Bone marrow (tissue), 2 donors: ENCODE data around the gene ISG15.
A peak's percentile ranks its signal among the peaks of the same experiment; 100 is the strongest.
"Not testable (repeated sequence)": the region's sequence is repeated elsewhere in the genome, so short reads cannot be mapped to it uniquely, and the experiment has no call there.

Experiments
- DNase-seq, 2 donors: peaks; one replicate each; lab custom pipeline; 2025; lab: John Stamatoyannopoulos, UW

Gene ISG15

DNA sequence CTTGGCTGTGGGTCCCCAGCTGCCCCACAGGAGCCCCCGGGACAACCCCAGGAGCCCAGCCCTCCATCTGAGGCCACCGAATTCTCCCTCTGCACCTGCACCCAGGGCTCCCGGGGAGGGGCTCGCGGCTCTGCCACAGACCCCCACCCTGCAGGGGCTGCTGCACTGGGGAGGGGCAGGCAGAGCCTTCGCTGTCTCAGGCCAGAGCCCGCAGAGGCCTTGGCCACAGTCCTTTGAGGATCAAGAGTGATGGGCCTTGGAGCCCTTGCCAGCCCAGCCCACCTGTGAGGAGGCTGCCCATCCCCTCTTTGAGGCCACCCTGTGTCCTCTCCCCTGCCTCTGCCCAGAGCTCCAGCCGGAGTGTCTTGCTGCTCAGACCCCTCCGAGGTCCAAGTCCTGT, 37.9 kb upstream of the ISG15 start:
- no peak for DNase-seq

DNA sequence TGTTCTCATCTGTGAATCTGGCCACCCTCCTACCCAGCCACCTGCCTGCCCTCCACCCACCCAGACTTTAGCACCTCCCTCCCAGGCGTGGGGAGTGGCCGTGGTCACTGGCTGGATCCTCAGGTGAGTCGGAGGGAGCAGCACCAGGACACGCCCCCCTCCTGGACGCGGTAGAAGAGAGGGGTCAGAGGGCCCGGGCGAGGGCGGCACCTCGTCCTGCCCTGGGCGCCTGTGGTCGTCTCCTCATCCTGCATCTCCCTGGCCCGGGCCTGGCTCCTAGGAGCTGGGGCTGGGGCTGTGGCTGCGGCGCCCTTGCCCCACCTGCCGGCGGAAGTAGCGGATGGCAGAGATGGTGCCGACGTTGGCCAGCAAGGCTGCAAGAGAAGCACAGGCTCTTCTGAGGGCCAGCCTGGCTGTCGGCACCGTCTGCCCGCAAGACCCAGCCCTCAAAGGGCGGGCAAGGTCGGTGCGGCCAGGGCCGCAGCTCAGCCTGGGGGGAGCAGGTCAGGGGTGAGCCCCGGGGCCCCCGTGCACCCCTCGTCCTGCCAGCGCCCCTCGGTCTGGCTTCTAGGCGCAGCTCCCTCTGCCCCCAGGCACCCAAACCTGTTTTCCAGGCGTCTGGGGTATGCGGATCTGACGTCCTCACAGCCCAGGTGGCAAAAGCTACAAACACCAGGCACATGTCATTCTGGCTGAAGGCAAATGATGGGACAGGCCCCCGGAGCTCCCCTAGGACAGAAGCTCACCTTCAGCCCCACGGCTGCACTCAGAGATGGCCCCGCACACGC, 37.2 kb upstream of the ISG15 start:
- DNase-seq = peak; percentile 10 to 45

DNA sequence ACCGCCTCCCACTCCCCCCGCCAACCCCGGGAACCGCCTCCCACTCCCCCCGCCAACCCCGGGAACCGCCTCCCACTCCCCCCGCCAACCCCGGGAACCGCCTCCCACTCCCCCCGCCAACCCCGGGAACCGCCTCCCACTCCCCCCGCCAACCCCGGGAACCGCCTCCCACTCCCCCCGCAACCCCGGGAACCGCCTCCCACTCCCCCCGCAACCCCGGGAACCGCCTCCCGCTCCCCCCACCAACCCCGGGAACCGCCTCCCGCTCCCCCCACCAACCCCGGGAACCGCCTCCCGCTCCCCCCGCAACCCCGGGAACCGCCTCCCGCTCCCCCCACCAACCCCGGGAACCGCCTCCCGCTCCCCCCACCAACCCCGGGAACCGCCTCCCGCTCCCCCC, 36.5 kb upstream of the ISG15 start:
- DNase-seq = not testable (repeated sequence)

DNA sequence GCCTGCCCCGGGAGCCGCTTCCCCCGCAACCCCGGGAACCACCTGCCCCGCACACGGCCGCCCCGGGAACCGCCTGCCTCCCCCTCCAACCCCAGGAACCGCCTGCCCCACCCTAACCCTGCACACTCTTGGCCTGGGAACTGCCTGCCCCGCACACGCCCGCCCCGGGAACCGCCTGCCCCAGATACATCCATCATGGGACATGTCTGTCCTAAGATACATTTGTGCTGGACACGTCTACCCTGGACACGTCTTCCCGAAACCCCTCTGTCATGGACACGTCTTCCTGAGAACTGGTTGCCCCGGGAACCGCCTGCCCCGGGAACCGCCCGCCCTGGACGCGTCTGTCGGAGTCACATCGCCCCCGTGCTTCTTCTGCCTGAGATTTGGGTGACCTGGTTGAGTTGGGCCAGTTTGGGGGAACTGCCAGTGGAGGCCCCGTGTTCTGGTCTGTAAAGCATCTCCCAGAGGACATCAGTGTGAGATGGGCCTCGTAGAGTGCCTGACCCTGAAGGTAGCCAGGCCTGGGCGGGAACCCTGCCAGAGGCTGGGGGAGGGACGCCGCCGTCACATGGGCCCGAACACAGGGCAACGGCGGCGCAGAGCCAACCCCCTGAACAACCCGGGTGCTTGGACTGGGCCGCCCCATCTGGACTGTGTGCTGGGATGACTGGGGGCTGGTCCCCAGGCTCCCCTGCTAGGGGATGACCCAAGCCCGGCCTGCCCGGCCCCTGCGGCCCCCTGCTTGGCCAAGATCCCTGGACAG, 35.0 kb upstream of the ISG15 start:
- no peak for DNase-seq

DNA sequence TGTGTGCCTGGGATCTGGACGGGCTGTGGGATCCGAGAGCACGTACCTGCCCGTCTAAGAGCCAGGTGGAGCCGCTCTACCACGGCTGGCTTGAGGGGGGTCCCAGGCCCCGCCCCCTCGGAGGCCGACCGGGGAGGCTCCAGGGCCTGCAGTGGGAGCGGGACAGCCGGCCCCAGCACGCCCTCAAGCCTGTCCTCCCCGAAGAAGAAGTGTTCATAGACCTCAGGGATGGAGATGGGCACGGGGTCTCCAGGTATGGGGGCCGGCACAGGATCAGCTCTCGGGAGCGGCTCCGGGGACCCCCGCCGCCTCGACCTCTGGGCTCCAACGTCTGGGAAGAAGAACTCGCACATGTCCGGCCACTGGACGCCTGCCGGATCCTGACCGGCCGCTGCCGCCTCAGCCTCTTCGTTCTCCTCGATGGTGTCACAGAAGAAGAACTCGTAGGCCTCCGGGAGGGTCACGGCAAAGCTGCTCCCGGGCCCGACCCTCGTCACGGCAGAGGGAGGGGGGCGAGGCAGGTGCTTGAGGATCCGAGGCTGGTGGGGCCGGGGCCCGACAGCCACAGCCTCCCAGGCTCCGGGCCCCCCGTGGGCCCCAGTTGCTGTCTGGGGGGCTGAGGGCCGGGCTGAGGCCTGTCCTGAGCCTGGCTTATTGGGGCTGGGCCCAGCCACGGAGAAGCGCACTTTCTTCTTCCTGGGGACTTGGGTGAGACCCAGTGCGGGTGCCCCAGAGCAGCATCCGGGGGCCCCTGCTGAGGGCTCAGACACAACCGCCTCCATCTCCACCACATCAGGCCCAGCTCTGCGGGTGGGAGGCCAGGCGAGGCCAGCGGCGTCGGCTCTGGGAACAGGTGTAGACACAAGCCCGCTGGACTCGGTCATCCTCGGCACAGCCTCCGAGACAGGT, 34.2 kb upstream of the ISG15 start:
- no peak for DNase-seq

DNA sequence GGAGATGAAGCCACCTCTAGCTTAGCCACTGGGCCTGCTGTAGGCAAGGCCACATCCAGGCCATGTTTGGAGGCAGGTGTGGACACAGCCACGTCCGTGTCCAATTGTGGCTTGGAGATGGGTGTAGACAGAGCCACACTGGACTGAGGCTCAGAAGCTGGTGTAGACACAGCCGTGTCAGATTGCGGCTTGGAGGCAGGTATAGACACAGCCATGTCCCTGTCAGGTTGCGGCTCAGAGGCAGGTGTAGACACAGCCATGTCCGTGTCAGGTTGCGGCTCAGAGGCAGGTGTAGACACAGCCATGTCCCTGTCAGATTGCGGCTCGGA, 33.6 kb upstream of the ISG15 start:
- no peak for DNase-seq

DNA sequence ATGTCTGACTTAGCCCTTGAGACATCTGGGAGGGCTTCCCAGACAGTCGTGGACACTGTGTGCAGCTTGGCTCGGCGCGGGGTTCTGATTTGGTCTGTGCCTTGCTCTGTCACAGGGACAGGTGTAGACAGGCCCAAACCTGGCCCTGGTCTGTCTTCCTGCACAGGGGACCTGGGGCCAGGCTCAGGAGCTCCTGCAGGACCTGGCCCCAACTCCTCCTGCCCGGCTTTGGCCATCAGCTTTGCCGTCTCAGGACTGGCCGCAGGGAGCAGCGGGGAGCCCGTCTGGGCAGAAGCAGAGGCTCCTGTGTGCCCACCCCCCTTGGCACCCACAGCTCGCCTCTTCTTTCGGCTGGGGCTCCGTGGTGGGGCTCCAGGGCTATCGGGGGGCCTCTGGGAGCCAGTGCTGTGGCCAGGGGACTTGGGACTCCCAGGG, 33.1 kb upstream of the ISG15 start:
- no peak for DNase-seq

DNA sequence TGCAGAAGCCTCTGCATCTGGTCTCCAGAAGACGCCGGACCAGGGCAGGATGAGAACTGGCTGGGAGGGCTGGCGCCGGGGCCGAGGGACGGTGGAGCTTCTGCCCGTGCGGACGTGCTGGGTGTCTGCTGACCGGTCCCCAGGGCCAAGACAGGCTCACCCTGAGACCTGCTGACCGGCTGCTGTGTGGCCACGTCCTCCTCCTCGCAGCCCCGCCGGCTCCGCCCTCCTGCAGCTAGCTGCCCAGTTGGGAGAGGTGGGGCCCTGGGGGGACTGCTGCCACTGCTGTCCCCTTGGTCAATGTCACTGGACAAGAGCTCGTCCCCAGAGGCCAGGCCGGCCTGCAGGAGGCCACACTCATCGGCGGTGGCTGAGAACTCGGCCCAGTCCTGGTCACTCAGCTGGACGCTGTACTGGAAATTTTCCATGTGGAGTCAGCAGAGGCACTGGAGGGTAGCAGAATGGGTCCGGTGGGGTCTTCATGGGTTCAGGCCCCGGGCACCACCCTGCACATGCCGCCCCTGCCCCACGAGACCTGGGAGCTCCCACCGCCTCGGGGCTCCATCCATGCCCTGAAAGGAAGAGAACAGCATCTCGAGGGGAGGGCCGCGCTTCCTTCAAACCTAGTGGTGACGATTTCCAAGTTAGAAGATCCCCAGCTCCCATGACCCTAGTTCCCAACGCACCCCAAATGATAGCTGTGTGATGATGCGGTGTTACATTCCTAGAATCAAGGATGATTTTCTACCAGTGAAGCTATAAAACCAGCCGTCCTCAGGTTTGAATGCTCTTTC, 32.5 kb upstream of the ISG15 start:
- no peak for DNase-seq

DNA sequence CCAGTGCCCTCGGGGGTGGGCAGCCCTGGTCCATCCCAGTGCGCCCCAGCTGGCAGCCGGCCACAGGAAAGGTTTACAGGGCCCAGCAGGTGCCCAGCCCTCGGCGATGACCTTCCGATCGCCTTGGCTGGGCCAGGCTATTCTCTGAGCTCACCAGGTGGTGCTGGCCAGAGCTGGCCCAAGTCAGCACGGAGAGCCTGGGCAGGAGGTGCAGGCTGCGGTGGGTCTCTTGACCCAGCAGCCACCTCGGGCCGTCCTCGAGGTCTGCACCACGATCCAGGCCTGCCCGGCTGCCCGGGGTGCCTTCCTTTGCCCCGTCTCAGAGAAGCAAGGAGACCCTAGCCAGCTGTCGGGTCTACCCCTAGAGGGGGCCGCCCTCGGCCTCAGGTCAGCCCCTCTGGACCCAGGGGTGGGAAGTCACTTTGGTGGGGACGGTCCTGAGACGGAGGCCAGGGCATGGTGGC, 31.8 kb upstream of the ISG15 start:
- no peak for DNase-seq

DNA sequence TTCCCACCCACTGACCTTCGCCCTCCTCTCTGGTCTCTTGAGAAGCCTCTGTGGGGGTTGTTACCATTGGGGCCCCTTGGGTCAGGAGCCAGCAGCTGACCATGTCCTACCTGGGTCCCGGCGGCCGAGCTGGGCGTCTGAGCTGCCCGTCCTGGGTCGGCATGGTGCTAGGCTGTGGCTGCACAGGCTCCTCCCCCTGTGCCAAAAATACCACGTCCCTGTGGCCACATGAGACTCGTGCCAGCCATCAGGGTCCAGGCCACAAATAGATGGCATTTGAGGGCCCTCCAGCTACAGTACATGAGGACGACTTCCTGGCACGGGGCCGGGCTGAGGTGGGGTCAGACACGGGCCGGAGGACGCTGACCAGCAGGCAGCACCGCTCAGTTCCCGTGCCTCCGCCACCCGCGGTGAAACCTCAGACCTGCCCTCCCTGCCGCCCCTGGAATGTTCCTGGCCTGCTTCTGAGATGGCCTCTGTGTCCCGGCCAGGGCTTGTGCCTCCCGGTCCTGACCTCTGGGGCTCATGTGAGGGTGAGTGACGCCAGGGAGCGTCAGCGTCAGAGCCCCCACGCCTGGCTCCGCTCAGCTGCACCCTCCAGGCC, 31.2 kb upstream of the ISG15 start, which contains the start of gene PERM1:
Gene PERM1, minus strand, starts transcription at position 139 of the 604 bp plus-strand sequence. CDS start 1,064 bp downstream, outside the sequence.
- no peak for DNase-seq

DNA sequence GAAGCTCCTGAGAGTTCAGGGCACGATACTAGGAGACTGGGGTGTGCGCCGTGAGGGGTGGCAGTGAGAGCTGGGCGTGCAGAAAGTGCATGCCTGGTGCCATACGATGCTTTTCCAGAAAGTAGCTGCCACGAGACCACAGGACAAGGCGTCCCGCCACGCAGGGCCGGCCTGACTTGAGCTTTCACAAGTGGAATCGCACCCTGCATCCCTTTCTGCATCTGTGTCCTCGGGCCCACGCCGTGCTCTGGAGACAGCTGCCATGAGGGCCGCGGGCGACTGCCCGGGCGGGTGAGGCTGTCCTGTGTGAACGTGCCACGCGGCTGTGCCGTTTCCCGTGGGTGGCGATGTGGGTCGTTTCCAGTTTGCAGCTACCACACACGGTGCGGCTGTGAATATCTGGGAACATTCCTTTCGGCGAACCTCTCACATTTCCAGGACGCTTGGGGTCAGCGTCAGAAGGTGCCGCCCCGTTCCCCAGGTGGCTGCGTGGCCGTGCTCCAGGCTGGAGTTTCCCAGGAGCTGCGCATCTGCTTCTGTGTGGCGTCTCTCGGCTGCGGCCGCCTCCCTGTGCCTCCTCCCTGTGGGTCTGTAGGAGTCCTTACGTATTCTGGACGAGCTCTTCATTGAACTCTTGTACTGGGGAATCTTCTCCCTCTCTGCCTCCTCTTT, 30.4 kb upstream of the ISG15 start:
- no peak for DNase-seq

DNA sequence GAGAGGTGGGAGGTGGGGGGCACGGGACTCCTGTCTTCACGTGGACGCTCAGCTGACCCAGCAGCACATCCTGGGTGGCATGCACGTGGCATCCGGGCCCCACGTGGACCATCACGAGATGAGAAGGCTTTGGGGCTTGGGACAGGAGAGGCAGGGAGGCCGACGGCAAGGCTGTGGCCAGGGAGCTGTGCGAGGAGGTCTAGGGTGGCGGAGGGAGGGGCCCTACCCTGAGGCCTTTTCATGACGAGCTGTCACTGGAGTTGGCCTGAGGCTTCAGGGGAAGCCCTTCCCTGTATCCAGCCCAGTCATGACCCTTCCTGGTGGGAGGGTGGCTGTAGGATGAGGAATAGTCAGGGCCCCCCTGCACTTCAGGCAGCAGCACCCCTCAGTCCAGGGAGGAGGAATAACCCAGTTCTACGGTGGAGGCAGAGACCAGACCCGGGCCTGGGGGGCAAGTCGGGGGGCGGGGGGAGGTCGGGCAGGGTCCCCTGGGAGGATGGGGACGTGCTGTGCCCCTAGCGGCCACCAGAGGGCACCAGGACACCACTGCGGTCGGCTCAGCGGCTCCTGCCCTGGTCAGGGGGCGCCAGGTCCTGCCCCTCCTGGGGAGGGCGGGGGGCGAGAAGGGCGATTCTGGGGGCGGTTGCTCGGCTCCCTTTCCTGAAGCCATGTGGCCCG, 29.4 kb upstream of the ISG15 start:
- peak in 1 of 2 donors; percentile 27 for DNase-seq

DNA sequence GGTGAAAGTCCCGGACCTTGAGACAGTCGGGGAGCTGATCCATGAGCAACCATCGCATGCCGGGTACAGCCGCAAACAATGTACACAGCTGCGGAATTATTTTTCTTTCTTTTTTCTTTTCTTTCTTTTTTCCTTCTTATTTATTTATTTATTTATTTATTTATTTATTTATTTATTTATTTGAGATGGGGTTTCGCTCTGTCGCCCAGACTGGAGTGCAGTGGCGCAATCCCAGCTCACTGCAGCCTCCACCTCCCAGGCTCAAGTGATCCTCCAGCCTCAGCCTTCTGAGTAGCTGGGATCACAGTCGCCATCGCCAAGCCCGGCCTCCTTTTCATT, 28.9 kb upstream of the ISG15 start:
- no peak for DNase-seq

DNA sequence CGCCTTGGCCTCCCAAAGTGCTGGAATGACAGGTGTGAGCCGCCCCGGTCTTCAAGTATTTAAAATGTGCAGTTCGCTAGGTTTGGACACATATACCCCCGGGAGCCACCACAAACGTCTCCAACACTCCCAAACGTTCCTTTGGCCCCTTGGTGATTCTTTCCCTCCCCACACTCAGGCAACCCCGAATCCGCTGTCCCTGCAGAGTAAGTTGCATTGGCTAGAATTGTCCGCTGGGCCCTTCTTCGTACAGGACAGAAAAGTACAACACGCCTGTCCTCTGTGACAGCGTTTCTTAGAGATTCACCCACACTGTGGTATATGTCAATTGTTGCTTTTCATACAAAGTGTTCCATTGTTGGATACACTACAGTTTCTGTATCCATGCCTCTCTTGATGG, 28.2 kb upstream of the ISG15 start:
- DNase-seq = no peak

DNA sequence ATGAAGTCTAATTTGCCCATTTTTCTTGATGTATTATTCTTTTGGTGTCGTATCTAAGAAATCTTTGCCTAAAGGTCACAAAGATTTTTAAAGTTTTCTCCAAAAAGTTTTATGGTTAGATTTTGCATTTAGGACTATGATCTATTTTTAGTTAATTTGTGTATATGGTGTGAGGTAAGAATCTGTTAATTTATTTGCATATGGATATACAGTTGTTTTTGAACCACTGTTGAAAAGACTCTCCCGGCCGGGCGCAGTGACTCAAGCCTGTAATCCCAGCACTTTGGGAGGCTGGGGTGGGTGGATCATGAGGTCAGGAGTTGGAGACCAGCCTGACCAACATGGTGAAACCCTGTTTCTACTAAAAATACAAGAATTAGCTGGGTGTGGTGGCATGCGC, 25.2 kb upstream of the ISG15 start:
- not testable (repeated sequence) for DNase-seq

DNA sequence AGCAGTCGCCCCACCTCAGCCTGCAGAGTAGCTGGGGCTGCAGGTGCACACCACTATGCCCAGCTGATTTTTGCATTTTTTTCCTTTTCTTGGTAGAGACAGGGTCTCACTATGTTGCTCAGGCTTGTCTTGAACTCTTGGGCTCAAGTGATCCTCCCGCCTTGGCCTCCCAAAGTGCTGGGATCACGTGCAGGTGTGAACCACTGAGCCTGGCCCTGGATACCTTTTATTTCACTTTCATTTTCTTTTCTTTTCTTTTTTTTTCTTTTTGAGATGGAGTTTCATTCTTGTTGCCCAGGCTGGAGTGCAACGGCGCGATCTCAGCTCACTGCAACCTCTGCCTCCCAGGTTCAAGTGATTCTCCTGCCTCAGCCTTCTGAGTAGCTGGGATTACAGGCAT, 22.0 kb upstream of the ISG15 start:
- not testable (repeated sequence) for DNase-seq

DNA sequence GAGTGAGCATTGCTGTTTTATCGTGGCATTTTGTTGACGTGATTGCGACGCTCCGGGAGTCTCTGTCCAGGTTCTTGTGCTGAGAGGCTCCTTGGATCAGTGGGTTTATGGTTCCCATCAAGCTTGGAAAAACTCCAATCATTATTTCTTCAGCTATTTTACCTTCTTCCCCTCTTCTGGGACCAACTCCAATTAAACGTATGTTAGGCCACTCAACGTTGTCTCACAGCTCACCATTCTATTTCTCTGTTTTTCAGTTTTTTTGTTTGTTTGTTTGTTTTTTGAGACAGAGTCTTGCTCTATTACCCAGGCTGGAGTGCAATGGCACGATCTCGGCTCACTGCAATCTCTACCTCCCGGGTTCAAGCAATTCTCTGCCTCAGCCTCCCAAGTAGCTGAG, 21.4 kb upstream of the ISG15 start:
- DNase-seq = no peak

DNA sequence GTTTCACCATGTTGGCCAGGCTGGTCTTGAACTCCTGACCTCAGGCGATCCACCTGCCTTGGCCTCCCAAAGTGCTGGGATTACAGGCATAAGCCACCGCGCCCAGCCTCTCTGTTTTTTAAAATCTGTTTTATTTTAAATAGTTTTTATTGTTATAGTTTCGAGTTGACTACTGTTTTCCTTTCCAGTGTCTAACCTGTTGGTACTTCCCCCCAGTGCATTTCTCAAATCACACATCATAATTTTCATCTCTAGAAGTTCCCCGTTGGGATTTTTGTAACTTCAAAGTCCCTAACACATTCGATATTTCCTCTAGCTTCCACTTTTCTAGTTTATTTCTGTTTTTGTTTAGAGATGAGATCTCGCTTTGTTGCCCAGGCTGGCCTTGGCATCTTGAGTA, 20.9 kb upstream of the ISG15 start:
- DNase-seq = no peak

DNA sequence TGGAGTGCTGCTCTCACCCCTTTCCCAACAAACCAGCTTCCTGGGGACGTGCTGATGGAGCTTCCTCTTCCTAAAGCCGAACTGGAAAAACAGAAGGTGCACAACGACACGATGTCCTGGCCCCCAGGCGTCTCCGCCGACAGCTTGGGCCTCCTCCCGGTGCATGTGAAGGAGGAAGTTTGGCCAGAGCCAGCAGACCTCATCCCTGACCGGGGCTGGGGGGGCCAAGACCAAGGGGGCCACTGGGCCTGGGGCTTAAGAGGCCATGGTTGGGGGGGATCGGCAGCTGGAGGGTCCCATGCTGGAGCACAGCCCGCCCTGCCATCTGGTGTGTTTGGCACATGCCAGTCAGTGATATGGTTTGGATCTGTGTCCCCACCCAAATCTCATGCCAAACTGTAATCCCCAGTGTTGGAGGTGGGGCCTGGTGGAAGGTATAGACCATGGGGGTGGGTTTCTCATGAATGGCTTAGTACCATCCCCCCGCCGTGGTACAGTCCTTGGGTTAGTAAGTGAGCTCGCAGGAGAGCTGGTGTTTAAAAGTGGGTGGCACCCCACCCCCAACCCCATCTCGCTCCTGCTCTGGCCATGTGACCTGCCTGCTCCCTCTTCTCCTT, 19.8 kb upstream of the ISG15 start:
- no peak for DNase-seq

DNA sequence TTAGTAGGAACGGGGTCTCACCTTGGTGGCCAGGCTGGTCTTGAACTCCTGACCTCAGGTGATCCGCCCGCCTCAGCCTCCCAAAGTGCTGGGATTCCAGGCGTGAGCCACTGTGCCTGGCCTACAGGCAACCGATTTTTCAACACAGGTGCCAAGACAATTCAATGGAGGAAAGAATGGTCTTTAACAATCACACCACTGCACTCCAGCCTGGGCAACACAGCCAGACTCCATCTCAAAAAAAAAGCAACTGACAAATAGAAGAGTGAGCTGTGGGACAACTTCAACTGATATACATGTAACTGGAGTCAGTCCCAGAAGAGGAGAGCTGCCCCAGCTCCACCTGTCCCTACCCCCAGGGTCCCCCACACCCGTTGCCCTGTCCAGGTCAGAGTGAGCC, 18.8 kb upstream of the ISG15 start:
- not testable (repeated sequence) for DNase-seq
